Nephron progenitor cell (in vitro differentiated cells): ENCODE measurements around the gene RBM19.

Experiments used
- DNase-seq: peaks from one replicate; pipeline ENCODE4 v3.0.0; 2021
- H3K27ac Mint-ChIP-seq: 2 replicates; pipeline ENCODE4 v1.8.0; 2021; ENCODE audit warnings: mild to moderate bottlenecking, moderate library complexity, mixed read lengths
- H3K27me3 Mint-ChIP-seq: 2 replicates; pipeline ENCODE4 v1.8.0; 2021; ENCODE audit warnings: mild to moderate bottlenecking, low read depth, mixed read lengths; ENCODE audit not compliant: poor library complexity
- H3K36me3 Mint-ChIP-seq: 2 replicates; pipeline ENCODE4 v1.8.0; 2021; ENCODE audit warnings: low read depth, mixed read lengths
- H3K4me1 Mint-ChIP-seq: 2 replicates; pipeline ENCODE4 v1.8.0; 2021; ENCODE audit warnings: mixed read lengths
- H3K4me3 Mint-ChIP-seq: 2 replicates; pipeline ENCODE4 v1.8.0; 2021; ENCODE audit warnings: mild to moderate bottlenecking, moderate library complexity, mixed read lengths
- H3K9me3 Mint-ChIP-seq: 2 replicates; pipeline ENCODE4 v1.8.0; 2021; ENCODE audit warnings: mild to moderate bottlenecking, moderate library complexity, mixed read lengths
- TF ChIP-seq, protein P1 (sequence below): fragments of 200-600 bp; sonication (generic); IDR thresholded peaks from 2 replicates; pipeline ENCODE4 v1.5.0; 2021; ENCODE audit warnings: antibody characterized with exemption

Gene RBM19

DNA sequence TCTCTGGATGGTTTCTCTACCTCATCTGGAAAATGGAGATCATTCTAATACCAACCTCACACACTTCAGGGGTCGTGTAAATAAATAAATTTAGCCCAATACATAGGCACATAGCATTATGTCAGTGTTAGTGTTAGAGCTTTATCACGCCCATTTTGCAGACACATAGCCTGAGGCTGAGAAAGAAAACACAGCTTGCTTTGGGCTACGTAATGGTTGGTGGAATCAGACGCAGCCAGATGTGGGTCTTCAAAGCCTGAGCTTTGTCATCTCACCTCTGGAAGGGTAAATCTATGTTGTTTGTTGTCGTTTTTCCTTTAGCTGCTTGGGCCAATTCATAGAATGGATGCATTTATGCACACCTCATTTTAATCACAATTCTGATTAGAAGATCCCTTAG lies 191.6 kb downstream of the RBM19 start:
- H3K4me1 Mint-ChIP-seq, result peaks cover 38% of the 10 kb centered on the region
- H3K36me3 Mint-ChIP-seq, result no peaks in the 10 kb centered on the region
- TF ChIP-seq, protein P1, sequence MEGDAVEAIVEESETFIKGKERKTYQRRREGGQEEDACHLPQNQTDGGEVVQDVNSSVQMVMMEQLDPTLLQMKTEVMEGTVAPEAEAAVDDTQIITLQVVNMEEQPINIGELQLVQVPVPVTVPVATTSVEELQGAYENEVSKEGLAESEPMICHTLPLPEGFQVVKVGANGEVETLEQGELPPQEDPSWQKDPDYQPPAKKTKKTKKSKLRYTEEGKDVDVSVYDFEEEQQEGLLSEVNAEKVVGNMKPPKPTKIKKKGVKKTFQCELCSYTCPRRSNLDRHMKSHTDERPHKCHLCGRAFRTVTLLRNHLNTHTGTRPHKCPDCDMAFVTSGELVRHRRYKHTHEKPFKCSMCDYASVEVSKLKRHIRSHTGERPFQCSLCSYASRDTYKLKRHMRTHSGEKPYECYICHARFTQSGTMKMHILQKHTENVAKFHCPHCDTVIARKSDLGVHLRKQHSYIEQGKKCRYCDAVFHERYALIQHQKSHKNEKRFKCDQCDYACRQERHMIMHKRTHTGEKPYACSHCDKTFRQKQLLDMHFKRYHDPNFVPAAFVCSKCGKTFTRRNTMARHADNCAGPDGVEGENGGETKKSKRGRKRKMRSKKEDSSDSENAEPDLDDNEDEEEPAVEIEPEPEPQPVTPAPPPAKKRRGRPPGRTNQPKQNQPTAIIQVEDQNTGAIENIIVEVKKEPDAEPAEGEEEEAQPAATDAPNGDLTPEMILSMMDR, result no peak
- H3K9me3 Mint-ChIP-seq, result no peaks in the 10 kb centered on the region
- no peak for DNase-seq
- no peak overlapping the region for H3K27ac Mint-ChIP-seq
- H3K27me3 Mint-ChIP-seq, result peaks cover 4% of the 10 kb centered on the region
- no peak overlapping the region for H3K4me3 Mint-ChIP-seq

DNA sequence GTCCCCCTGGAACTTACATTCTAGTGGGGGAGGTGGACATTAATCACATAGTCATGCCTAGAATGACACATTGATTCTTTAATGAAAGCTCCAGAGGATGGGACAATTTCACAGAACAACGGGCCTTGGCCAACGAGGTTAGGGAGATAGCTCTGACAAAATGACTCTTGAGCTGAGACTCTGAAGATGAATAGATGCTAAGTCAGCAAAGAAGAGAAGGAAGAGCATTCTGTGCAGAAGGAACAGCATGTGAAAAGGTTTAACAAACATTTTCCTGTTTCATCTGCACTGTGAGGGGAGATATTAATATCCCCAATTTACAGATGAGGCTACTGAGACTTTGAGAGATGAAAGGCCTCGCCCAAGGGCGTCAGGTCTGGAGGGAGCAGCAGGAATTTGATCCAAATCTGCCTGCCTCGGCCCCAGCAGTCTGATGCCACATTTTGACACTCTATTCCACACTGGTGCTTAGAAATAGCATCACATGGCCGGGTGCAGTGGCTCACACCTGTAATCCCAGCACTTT lies 193.6 kb downstream of the RBM19 start:
- Mint-ChIP-seq H3K9me3 (no peaks in the 10 kb centered on the region), H3K27me3 (peaks cover 4% of the 10 kb centered on the region), H3K4me3 (peak overlapping the region; percentile 43), H3K27ac (peak overlapping the region; percentile 80), H3K36me3 (no peaks in the 10 kb centered on the region), H3K4me1 (peaks cover 38% of the 10 kb centered on the region)
- DNase-seq, result no peak
- TF ChIP-seq, protein P1, result no peak

DNA sequence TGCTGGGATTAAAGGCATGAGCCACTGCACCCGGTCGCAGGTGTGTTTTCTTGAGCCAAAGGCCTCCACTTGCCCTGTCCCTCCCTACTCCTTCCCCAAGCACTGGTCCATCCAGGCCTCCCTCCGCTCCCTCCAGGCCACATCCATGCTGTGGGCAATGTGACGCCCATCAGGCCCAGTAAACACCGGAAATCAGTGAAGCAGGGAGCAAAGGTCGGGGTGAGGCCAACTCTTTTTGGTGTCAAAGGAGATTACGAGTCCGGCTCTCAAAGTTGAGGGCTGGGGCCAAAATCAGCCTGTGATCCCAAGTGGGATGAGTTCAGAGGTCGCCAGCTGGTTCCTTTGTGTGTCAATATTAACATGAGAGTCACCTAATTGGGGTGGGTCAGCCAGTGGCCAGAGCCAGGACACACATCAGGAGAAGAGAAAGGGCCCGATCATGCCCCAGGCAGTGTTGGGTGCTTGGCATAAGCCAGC lies 195.7 kb downstream of the RBM19 start:
- DNase-seq, result no peak
- Mint-ChIP-seq H3K36me3 (no peaks in the 10 kb centered on the region), H3K27me3 (peaks cover 10% of the 10 kb centered on the region), H3K4me1 (peaks cover 53% of the 10 kb centered on the region), H3K9me3 (no peaks in the 10 kb centered on the region), H3K27ac (no peak overlapping the region), H3K4me3 (no peak overlapping the region)
- TF ChIP-seq, protein P1, result no peak

DNA sequence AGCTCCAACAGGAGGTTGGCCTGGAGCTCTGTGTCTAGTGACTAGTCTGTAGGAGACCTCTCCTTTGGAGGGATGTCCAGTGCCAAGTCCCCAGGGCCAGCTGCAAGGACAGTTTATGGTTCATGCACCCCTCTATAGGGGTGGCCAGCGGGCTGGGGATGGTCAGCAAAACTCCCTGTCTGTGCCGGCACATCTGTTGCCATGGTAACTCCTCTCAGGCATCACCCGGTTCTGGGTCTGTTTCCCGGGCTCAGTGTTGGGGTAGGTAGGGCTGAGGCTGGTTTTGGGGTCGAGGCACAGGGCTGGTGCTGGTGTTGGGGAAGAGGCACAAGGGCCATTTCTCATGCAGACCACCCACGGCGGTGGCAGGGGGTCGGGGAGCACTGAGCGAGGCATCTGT lies 196.8 kb downstream of the RBM19 start:
- Mint-ChIP-seq H3K4me1 (peaks cover 58% of the 10 kb centered on the region), H3K36me3 (no peaks in the 10 kb centered on the region), H3K27me3 (peaks cover 10% of the 10 kb centered on the region), H3K9me3 (no peaks in the 10 kb centered on the region), H3K4me3 (no peak overlapping the region), H3K27ac (no peak overlapping the region)
- TF ChIP-seq, protein P1, result no peak
- no peak for DNase-seq

DNA sequence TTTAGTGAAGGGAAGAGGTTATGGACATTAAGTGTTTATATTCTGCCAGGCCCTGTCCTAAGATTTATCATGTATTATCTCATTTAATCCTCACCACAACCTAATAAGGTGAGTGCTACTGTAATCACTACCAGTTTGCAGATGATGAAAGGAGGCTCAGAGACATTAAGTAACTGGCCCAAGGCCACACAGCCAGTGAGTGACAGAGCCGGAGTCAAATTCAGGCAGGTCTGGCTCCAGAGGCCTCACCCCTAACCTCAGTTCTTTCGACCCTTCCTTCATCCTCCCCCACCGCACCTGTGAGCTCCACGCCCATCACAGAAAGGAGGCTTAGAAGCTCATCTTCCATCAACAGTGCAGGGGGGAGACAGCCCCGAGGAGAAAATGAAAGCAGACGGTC lies 197.3 kb downstream of the RBM19 start:
- Mint-ChIP-seq H3K36me3 (no peaks in the 10 kb centered on the region), H3K27me3 (peaks cover 10% of the 10 kb centered on the region), H3K9me3 (no peaks in the 10 kb centered on the region), H3K4me3 (no peak overlapping the region), H3K4me1 (peaks cover 59% of the 10 kb centered on the region), H3K27ac (no peak overlapping the region)
- DNase-seq, result no peak
- TF ChIP-seq, protein P1, result no peak
